Measurements from ENCODE around the gene VAV1.
"Not testable (repeated sequence)": the region's sequence is repeated elsewhere in the genome, so short reads cannot be mapped to it uniquely, and the experiment has no call there.

VAV1 gene

DNA sequence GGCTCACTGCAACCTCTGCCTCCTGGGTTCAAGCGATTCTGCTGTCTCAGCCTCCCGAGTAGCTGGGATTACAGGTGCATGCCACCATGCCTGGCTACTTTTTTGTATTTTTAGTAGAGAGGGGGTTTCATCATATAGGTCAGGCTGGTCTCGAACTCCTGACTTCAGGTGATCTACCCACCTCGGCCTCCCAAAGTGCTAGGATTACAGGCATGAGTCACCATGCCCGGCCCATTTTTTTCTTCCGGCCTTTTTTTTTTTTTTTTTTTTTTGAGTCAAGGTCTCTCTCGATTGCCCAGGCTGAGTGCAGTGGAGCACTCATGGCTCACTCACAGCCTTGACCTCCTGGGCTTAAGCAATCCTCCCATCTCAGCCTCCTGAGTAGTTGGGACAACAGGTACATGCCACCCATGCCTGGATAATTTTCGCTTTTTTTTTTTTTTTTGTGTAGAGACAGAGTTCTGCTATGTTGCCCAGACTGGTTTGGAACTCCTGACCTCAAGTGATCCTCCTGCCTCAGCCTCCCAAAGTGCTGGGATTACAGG, 10.2 kb upstream of the VAV1 start:
- not testable (repeated sequence) for DNase-seq

DNA sequence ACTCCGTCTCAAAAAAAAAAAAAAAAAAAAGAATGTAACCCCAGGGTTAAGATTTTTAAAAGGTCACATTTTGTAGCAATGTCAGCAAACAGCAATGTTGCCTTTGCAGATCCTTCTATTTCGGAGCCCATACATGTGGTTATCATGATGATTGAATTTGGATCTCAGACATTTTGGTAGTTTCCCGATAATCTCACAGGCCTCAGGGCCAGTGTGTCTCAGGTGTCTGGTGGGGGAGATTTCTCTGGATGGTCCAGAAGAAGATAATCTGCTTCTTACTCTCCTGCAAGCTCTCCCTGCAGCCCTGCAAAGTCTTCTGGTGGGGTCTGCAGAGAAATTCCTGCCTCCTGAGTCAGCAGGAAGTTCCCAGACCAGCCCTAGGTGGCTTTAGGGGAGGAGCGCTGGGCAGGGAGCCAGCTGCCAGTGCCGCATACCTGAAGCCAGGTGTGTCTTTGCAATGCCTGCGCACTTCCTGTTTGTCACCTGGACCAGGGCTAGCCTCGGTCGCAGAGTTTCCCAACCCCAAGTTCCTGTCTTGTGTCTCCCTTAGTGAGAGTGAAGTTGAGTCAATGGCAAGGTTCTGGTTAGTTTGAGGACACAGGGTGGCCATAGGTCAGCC, 6.7 kb upstream of the VAV1 start:
- DNase-seq = no peak

DNA sequence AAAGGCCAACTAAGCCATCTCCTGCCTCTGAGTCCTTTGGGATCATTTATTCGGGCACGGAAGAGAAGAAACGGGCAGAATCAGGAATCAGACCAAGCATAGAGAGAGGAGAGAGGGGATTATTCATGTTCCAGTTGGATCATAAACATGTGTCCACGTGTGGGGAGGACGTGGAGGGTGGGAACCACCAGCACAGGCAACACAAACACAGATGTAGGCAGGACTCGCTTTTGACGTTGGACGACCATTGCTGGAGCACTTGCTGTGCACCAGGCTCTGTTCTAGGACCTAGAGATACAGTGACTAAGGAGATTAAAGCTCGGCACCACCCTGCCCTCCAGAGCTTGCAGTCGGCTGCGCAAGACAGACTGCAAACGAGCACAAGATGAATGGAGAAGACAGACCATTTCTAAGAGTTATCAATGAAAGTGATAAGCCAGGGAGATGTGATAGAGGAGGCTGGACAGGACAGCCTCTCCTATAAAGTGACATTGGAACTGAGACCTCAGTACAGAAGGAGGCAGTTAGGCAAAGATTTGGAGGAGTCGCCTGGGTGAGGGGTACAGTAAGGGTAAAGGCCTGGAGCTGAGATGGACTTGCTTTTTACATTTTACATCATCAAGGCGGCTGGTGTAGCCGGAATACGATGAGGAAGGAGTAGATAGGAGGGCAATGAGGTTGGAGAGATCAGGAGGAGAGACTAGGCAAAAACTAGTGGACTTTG, 6.0 kb upstream of the VAV1 start:
- DNase-seq = no peak

DNA sequence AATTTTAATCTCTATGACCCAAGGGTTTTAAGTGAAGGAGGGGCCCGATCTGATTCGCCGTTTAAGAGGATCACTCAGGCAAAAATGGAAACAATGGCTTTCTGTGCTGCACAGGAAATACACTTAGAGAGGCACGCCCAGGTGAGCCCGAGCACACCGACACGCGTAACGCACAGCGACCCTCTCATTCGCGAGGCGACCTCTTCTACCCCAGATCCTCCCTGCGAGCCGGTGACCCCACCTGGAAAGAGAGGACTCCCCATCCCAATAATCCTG, 5.5 kb upstream of the VAV1 start:
- DNase-seq = no peak

DNA sequence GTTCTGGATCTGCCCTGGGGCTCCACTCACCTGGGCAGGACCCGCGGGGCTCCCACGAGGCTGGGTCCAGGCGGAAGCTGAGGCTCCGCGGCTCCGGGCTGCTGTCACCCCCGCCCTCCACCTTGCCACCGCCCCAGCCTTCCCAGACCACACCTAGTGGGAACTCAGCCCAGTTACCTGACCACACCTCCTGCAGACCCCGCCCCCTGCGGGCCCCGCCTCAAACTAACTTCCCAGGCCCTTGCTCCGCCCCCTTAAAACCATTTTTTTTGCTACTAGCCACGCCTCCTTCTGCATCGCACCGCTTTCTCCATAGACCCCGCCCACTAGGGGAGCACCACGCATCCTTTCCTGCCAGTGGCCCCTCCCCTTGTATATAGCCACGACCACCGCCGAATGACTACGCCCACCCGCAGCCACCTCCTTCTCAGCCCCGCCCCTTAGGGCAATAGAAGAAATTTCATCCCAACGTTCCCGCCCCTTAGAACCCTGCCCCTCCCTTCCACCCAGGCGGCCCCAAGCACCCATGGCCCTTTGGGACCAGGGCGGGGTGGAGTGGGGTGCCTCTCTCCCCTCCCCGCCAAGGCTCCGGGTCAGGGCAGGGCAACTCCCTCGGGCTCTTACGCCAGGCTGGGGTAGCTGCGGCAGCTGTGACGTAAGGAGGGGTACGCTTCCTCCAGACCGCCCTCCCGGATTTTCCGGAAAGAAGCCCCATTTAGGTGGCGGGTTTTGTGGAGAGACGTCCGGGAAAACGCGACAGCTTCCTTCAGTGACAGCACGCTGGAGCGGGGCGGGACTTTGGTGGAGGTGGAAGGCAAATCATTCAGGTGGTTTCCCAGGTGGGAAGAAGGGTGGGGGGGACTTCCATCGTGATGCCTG, 4.9 kb upstream of the VAV1 start, which contains the start of gene SH2D3A:
Gene SH2D3A, minus strand, starts transcription at position 79 of the 879 bp plus-strand sequence. CDS start 3,687 bp downstream, outside the sequence.
- DNase-seq = peak; percentile 91

DNA sequence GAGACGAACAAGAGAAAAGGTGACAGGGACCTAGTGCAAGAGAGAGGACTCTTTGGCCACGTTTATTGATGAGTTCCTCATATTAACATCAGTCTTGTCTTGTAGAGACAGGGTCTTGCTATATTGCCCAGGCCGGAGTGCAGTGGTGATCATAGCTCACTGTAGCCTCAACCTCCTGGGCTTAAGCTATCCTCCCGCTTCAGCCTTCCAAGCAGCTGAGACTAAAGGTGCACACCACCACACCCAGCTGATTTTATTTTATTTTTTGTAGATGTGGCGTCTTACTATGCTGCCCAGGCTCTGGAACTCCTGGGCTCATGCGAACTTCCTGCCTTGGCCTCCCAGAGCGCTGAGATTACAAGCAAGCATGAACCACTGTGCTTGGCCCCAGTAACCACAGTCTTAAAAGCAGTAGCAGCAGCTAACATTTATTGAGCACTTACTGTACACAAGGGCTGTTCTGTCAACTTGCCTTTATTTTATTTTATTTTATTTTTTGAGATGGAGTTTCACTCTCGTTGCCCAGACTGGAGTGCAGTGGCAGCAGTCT, 4.2 kb upstream of the VAV1 start:
- no peak for DNase-seq

DNA sequence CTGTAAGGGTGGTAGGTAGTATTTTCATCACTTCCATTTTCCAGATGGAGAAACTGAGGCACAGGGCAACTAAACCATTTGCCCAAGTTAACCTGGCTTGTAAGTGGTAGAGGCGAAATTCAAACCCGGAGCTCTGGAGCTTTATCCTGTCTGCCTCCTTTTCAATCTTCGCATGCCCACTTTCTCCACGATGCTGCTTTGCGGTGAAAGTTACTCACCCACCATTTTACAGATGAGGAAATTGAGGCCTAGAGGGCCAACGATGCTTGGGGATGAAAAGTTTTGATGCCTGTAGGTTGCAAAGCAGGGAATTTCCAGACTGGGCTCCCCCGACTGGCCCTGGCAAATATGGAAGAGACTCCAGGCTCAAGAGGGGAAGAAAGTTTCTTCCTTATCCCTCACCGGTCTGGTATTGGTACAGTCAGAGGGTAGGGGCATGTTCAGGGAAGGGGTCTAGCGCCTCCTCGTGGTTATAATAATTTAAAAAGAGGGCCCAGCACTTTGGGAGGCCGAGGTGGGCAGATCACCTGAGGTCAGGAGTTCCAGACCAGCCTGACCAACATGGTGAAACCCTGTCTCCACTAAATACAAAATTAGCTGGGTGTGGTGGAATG, 3.4 kb upstream of the VAV1 start:
- no peak for DNase-seq

DNA sequence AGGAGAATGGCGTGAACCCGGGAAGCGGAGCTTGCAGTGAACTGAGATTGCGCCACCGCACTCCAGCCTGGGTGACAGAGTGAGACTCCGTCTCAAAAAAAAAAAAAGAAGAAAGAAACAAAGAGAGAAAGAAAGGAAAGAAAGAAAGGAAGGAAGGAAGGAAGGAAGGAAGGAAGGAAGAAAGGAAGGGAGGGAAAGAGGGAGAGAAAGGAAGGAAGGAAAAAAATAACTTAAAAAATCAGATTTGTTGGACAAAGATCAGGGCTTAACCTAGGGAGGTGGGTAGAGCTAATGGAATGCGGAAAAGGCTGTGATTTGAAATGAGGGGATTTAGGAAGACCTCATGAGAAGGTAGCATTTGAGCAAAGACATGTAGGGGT, 870 bp upstream of the VAV1 start:
- not testable (repeated sequence) for DNase-seq

DNA sequence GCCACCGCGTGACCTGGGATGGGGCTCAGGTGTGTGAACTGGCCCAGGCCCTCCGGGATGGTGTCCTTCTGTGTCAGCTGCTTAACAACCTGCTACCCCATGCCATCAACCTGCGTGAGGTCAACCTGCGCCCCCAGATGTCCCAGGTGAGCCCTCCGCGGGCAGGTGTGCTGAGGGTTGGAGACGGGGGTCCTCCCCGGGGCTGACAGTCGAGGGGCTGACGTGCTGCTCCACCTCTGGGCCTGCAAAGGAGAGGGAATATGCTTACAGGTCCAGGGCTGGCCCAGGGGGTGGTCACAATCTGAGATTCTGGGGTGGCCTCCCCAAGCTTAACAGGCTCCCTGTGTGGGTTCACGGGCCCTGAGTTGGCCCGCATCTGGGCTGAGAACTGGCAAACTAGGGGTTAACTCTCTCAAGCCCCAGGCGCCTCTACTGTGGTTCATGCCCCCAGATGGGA, 386 bp downstream of the VAV1 start:
- DNase-seq = peak; percentile 38

DNA sequence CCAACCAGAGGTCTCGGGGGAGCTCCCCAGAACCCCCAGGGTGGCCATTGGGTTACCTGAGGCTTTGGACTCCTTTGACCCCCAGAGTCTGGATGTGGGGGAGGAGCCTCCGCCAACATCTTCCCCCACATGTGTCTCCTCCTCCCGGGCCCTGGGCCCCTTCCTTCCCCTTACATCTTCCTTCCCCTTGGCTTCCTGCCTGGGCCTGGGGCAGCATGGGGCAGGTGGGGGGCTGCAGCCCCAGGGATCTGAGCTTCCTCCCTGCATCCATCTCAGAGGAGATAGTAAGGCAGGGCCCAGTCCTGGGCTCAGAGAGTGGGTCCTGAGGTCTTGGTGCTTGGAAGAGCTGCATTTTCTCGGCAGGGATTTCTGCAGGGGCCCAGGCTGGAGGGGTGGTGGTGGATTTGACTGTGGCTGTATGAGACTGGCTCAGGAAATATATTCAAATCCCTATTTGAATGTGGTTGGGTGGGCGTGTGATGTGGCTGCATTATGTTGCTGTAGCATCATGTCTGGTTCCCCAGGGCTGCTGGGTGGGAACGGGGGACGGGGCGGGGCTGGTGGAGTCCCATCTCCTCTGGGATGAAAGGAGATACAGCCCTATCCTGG, 919 bp downstream of the VAV1 start:
- DNase-seq = no peak

DNA sequence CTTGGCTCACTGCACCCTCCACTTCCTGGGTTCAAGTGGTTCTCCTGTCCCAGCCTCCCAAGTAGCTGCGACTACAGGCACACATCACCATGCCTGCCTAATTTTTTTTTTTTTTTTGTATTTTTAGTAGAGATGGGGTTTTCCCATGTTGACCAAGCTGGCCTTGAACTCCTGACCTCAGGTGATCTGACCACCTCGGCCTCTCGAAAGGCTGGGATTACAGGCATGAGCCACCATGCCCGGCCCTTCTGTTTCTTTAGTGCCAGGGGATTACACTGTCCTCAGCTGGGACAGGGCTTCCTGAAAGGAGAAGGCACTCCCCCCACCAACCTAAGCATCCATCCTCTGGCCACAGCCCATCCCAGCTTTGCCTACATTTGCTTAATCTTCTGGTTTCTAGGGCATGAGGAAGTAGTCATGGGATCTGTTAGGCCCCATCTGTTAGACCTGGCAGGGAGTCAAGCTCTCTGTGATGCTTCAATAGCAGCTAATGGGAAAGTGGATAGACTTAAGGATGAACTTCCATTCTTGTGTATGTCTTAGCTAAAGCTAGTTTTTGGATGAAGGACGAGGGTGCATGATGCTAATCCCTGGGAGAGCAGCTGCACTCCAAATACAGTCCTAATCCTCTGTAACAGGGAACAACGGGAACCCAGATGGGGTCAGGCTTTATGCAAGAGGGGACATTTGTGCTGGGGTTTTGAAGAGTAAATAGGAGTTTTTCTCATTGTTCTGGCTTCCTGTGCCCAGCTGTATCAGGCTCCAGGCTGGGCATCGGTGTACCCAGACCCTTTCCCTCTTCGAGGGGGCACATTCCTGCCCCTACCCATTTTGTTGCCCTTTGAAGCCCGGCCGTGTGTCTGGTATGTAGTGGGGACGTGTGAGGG, 2.6 kb downstream of the VAV1 start:
- no peak for DNase-seq

DNA sequence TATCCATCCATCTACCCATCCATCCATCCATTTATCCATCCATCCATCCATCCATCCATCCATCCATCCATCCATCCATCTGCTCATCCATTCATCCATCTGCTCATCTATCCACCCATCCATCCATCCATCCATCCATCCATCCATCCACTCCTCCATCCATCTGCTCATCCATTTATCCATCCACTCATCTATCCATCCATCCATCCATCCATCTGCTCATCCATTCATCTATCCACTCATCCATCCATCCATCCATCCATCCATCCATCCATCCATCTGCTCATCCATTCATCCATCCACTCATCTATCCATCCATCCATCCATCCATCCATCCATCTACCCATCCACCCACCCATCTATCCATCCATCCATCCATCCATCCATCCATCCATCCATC, 3.5 kb downstream of the VAV1 start:
- DNase-seq = not testable (repeated sequence)

DNA sequence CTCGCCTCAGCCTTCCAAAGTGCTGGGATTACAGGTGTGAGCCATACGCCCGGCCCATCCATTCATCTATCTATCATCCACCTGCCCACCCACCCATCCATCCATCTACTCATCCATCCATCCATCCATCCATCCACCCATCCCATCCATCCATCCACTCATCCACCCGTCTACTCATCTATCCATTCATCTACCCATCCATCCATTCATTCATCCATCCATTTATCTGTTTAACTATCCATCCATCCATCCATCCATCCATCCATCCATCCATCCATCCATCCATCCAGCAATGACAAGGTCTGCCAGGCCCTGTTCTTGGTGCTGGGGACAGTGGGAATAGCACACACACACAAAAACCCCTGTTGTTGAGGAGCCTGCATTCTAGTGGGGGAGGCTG, 4.5 kb downstream of the VAV1 start:
- no peak for DNase-seq

DNA sequence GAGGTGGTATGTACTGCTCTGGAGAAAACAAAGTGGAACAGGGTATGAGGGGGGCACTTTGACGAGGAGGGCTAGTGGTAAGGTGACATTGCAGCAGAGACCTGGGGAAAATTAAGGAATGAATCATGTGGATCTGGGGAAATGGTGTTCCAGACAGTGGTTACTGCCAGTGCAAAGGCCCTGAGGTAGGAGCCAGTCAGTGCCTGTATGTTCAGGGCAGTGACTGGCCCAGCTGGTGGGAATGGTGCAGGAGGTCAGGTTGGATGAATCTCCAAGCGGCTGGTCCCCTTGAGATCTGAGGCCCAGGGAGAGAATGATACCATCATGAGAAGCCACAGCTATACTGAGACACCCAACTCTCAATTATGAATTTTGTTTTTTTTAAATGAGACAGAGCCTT, 4.9 kb downstream of the VAV1 start:
- no peak for DNase-seq

DNA sequence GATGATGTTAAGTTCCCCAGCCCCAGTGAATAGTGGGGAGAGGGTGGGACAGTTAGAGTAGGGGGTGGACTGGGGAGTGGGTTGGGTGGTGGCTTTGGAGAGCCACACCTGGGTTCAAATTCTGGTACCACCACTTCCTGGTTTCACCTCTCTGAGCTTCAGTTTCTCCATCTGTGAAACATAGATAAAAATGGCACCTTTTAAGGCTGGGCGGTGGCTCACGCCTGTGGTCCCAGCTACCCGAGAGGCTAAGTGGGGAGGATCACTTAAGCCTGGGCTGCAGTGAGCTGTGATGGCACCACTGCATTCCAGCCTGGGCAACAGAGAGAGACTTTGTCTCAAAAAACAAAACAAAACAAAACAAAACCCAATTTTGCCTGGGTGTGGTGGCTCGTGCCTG, 5.9 kb downstream of the VAV1 start:
- DNase-seq = no peak

DNA sequence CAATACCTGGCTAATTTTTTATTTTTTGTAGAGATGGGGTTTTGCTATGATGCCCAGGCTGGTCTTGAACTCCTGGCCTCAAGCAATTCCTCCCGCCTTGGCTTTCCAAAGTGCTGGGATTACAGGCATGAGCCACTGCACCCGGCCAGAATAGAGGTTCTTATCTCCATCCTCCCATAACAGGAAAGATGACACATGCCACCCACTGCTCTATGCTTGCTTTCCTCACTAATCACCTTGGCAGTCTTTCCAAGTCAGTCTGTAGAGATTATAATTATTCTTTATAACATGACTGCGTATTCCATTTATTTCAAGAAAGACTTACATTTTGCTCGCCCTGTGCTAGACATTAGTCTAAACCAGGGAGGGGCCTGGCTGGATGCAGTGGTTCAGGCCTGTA, 6.7 kb downstream of the VAV1 start:
- DNase-seq = no peak

DNA sequence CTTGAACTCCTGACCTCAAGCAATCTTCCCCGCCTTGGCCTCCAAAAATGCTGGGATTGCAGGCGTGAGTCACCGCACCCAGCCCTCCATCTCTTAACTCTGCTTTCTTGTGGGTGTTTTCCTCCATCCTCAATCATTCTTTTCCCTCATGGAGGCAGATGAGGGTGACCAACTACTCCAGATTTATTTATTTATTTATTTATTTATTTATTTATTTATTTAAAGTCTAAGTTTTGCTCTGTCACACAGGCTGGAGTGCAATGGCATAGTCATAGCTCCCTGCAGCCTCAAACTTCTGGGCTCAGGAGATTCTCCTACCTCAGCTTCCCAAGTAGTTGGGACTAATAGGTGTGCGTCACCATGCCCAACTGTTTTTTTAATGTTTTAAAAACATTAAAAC, 14.9 kb downstream of the VAV1 start:
- no peak for DNase-seq

DNA sequence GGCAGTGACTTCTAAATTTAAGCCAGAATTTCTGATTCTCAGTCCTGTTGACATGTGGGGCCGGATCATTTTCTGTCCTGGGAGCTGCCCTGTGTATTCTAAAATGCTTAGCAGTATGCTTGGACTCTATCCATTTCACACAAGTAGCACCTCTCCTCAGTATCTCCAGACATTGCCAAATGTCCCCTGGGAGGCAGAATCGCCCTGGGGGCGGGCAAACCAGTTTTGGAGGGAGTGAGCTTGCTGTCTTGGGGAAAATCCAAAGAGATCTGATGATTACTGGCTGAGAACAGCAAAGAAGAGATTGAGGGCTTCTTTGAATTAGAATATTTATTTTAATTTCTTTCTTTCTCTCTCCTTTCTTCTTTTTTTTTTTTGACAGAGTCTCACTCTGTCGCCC, 16.4 kb downstream of the VAV1 start:
- DNase-seq = no peak

DNA sequence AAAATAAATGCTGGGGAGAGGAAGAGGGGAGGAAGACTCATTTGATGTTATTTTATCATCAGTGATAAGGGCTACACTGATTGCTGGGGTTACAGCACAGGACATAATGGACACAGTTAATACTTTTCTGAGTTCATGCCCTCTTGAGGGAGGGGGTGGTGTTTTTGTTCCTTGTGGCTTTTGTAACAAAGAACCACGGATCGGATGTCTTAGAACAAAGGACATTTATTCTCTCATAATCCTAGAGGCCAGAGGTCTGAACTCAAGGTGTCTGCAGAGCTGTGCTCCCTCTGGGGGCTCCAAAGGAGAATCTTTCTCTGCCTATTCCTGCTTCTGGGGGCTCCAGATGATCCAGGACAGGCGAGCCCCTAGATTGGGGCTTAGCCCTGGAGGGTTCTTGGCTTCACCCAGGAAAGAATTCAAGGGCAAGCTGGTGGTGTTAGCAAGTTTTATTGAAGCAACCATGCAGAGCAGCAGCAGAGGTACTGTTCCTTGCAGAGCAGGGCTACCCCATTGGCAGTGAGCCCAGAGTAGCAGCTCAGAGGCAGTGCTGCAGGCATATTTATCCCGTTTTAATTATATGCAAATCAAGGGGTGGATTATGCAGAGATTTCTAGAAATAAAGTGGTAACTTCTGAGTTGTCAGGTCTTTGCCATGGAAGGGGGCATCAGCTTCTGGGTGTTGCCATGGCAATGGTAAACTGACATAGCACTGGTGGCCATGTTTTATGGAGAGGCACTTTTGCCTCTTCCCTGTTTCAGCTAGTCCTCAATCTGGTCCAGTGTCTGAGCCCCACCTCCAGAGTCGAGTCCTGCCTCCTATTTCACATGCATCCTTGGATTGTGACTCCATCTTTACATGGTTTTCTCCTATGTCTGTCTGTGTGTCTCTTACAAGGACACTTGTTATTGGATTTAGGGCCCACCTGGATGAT, 18.0 kb downstream of the VAV1 start:
- DNase-seq = no peak

DNA sequence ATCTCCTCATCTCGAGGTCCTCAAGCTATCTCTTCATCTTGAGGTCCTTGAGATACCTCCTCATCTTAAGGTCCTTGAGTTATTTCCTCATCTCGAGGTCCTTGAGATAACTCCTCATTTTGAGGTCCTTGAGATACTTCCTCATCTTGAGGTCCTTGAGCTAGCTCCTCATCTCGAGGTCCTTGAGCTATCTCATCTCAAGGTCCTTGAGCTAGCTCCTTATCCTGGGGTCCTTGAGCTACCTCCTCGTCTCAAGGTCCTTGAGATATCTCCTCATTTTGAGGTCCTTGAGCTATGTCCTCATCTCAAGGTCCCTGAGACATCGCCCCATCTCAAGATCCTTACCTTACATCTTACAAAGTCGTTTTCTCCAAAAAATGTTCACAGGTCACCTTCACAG, 18.7 kb downstream of the VAV1 start:
- DNase-seq = no peak

Measured in NK-92 treated with Interleukin-12 subunit alpha and Interleukin-12 subunit beta, amount 100 ng/mL, for 24 hours (cell line).